ENCODE results near the gene TMEM47.

DNA sequence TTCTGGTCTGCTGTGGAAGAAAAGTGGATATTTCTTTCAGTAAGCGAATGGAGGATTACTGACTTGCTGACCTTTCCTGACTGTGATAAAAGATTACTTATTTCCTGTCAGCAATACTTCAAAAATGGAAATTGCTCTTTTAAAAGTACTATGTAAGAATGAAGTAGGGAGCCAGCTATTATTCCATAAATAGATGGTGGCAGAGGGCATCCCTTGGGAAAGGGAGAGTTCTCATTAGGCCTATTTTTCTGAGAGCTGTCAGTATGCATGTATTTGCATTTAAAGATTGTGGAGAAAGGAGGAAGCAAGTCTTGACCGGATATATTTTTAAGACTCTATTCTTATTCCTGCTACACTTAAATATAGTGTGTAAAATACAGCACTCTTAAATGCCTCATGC lies 37.2 kb downstream of the TMEM47 start:
- no peak for TF ChIP-seq EZH2phosphoT487 (IDR thresholded peaks at IDR 0.05; ENCODE audit: borderline replicate concordance, low read depth, low read length)
- TF ChIP-seq CTCF (conservative IDR thresholded peaks at IDR 0.05; ENCODE audit: low read length) = no peak

All from OCI-LY7 (cell line).